GM12891 (cell line): Measurements from ENCODE around the gene PCK2.

Experiments
- PAX5 ChIP-seq: IDR thresholded peaks from 2 replicates; pipeline ENCODE4 v1.6.1; 2011; ENCODE audit warnings: low read length, moderate library complexity, mild to moderate bottlenecking; ENCODE audit not compliant: insufficient read depth, severe bottlenecking
- POLR2A ChIP-seq: IDR thresholded peaks from 2 replicates; pipeline ENCODE4 v1.6.1; 2011; ENCODE audit warnings: low read depth, low read length, control low read depth
- POLR2AphosphoS5 ChIP-seq: IDR thresholded peaks from 2 replicates; pipeline ENCODE4 v1.6.1; 2011; ENCODE audit warnings: low read depth, low read length, control low read depth
- TAF1 ChIP-seq: IDR thresholded peaks from 2 replicates; pipeline ENCODE4 v1.6.1; 2011; ENCODE audit warnings: low read depth, low read length, control low read depth

GRCh38 chr14:24065408-24065807, 28.7 kb upstream of the PCK2 start:
- TF ChIP-seq POLR2AphosphoS5 (no peak), TAF1 (no peak), POLR2A (no peak), PAX5 (no peak)
